Keratinocyte (primary cell): Measurements from ENCODE around the gene NCF2. TPM values are rescaled to one million over a fixed set of nuclear protein-coding genes. Genes with fewer than 3 reads are reported as not detected.

ENCODE experiments used
- DNase-seq: peaks from one replicate; pipeline ENCODE4 v3.0.0-alpha.2; 2011; ENCODE audit warnings: low read depth, missing footprints, low spot score
- FAIRE-seq: peaks from 2 replicates; lab custom pipeline; 2011; peaks lifted over from hg19 to GRCh38; lab: Jason Lieb, UNC
- H2AFZ ChIP-seq: 2 replicates; pipeline ENCODE4 v1.6.0; 2012; ENCODE audit warnings: low read length, control low read depth, inconsistent platforms; ENCODE audit not compliant: control insufficient read depth
- H3K27ac ChIP-seq: 2 replicates; pipeline ENCODE4 v1.5.1; 2011; ENCODE audit warnings: low read length; ENCODE audit not compliant: control insufficient read depth, insufficient read depth
- H3K27me3 ChIP-seq: 3 replicates; pipeline ENCODE4 v1.6.0; 2011; ENCODE audit warnings: low read length; ENCODE audit not compliant: control insufficient read depth, insufficient read depth; ENCODE audit errors: extremely low read depth
- H3K36me3 ChIP-seq, 2 experiments: 2 replicates in 1 of 2; 3 replicates in 1 of 2; pipeline ENCODE4 v1.5.1; 2011; ENCODE audit warnings: low read length in 2 of 2, mild to moderate bottlenecking in 1 of 2; ENCODE audit not compliant: control insufficient read depth in 2 of 2, insufficient read depth in 2 of 2; ENCODE audit errors: extremely low read depth in 1 of 2
- H3K4me1 ChIP-seq: 3 replicates; pipeline ENCODE4 v1.5.1; 2011; ENCODE audit warnings: low read length; ENCODE audit not compliant: control insufficient read depth, insufficient read depth; ENCODE audit errors: extremely low read depth
- H3K4me2 ChIP-seq: 3 replicates; pipeline ENCODE4 v1.6.0; 2011; ENCODE audit warnings: low read depth, low read length; ENCODE audit not compliant: control insufficient read depth, insufficient read depth; ENCODE audit errors: extremely low read depth
- H3K4me3 ChIP-seq, 3 experiments: fragments of 200-600 bp in 1 of 3; sonication (generic) in 1 of 3; 2 replicates in 2 of 3; 3 replicates in 1 of 3; pipeline ENCODE4 v1.5.1; 2011 to 2016; ENCODE audit warnings: low read length in 3 of 3, mild to moderate bottlenecking in 3 of 3, control low read depth in 2 of 3, inconsistent platforms in 1 of 3, low read depth in 1 of 3, mixed read lengths in 1 of 3, mixed run types in 1 of 3, moderate library complexity in 1 of 3; ENCODE audit not compliant: control insufficient read depth in 2 of 3, insufficient read depth in 2 of 3; ENCODE audit errors: extremely low read depth in 1 of 3
- H3K79me2 ChIP-seq: 2 replicates; pipeline ENCODE4 v1.6.0; 2012; ENCODE audit warnings: low read length; ENCODE audit not compliant: control insufficient read depth, insufficient read depth
- H3K9ac ChIP-seq: 3 replicates; pipeline ENCODE4 v1.6.0; 2011; ENCODE audit warnings: low read length; ENCODE audit not compliant: control insufficient read depth, insufficient read depth; ENCODE audit errors: extremely low read depth
- H3K9me1 ChIP-seq: 3 replicates; pipeline ENCODE4 v1.6.0; 2011; ENCODE audit warnings: low read length; ENCODE audit not compliant: control insufficient read depth, insufficient read depth; ENCODE audit errors: extremely low read depth
- H3K9me3 ChIP-seq: 2 replicates; pipeline ENCODE4 v1.5.1; 2012; ENCODE audit warnings: low read depth, low read length; ENCODE audit not compliant: control insufficient read depth
- H4K20me1 ChIP-seq: 3 replicates; pipeline ENCODE4 v1.6.0; 2011; ENCODE audit warnings: low read length; ENCODE audit not compliant: control insufficient read depth, insufficient read depth; ENCODE audit errors: extremely low read depth
- EZH2 ChIP-seq: IDR thresholded peaks from one replicate; pipeline ENCODE4 v1.6.1; 2012; ENCODE audit warnings: inconsistent platforms, mild to moderate bottlenecking, low read length, moderate library complexity
- dilution Hi-C: fragments of 300-500 bp; cut with MboI; formaldehyde crosslinking; loops from one replicate; pipeline ENCODE4 v1.7.0; 2020; ENCODE audit warnings: low sequenced_read_pairs; ENCODE audit not compliant: extremely low pct_ligation_motif_present
- polyA plus RNA-seq, 5 experiments: library from polyadenylated mRNA; depleted of rRNA in 3 of 5; stranded (reverse) in 3 of 5; stranded (forward) in 1 of 5; unstranded in 1 of 5; fragments of >200 nt; gene quantifications; 1 replicate in 1 of 5; 2 replicates in 3 of 5; 3 replicates in 1 of 5; pipeline versions ENCODE4 v1.2.1 to v1.2.3, GENCODE V29; 2011 to 2012; ENCODE audit warnings: missing spikeins in 2 of 5, low read depth in 1 of 5, low replicate concordance in 1 of 5
- TF ChIP-seq, protein P1 (sequence below), 3 experiments: IDR thresholded peaks in 1 of 3; conservative IDR thresholded peaks in 1 of 3; optimal IDR thresholded peaks in 1 of 3; 2 replicates in 2 of 3; 3 replicates in 1 of 3; pipeline versions ENCODE3 to v1.5.1; 2011; ENCODE audit warnings: low read length in 3 of 3, mild to moderate bottlenecking in 3 of 3, moderate library complexity in 2 of 3, control low read depth in 1 of 3, inconsistent platforms in 1 of 3; ENCODE audit not compliant: insufficient read depth in 2 of 3; ENCODE audit errors: extremely low read depth in 1 of 3

Gene NCF2
- polyA plus RNA-seq, 1 donor (not counting 4 experiments of a cell fraction or from before 2014, with no cell fraction given) = 9.2 TPM

DNA sequence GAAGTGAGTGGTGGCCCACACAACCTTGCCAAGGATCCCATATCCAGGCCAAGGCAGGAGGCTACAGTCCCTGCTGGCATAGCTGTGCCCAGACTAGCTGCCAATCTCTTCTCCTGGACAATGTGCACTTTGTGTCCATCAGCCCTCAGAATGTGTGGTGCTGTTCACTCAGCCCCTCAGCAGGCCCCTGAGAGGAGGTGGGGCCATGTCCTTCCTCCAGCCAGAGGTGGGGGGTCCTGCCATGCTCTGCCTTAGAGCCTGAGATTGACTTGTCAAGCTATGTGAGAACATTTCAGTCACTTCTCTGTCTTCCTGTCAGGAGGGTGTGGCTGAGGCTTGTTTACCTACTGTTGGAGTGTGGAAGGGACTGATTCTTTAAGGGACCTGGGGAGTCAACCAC is 1.4 kb downstream of the NCF2 start:
- H3K9ac ChIP-seq = no peak overlapping the region
- TF ChIP-seq, protein P1, sequence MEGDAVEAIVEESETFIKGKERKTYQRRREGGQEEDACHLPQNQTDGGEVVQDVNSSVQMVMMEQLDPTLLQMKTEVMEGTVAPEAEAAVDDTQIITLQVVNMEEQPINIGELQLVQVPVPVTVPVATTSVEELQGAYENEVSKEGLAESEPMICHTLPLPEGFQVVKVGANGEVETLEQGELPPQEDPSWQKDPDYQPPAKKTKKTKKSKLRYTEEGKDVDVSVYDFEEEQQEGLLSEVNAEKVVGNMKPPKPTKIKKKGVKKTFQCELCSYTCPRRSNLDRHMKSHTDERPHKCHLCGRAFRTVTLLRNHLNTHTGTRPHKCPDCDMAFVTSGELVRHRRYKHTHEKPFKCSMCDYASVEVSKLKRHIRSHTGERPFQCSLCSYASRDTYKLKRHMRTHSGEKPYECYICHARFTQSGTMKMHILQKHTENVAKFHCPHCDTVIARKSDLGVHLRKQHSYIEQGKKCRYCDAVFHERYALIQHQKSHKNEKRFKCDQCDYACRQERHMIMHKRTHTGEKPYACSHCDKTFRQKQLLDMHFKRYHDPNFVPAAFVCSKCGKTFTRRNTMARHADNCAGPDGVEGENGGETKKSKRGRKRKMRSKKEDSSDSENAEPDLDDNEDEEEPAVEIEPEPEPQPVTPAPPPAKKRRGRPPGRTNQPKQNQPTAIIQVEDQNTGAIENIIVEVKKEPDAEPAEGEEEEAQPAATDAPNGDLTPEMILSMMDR (optimal IDR thresholded peaks at IDR 0.05 in 1 of 3, IDR thresholded peaks at IDR 0.05 in 1 of 3, conservative IDR thresholded peaks at IDR 0.05 in 1 of 3; ENCODE audit: extremely low read depth in 1 of 3, insufficient read depth in 2 of 3, low read length in 3 of 3) = no peak
- no peak for TF ChIP-seq EZH2
- no peaks in the 10 kb centered on the region for H3K9me3 ChIP-seq
- DNase-seq (no peak), FAIRE-seq (no peak)
- peak overlapping the region; percentile 67 for H3K4me2 ChIP-seq
- H3K4me3 ChIP-seq = peak overlapping the region in 2 of 3 experiments; percentile 5 to 29
- peaks cover 14% of the 10 kb centered on the region for H3K4me1 ChIP-seq
- no peaks in the 10 kb centered on the region for H3K79me2 ChIP-seq
- dilution Hi-C loops = no loop called here
- H3K36me3 ChIP-seq = no peaks in the 10 kb centered on the region
- H2AFZ ChIP-seq = peak overlapping the region; percentile 45
- H3K9me1 ChIP-seq = no peaks in the 10 kb centered on the region
- no peak overlapping the region for H3K27ac ChIP-seq
- H3K27me3 ChIP-seq = no peaks in the 10 kb centered on the region
- no peaks in the 10 kb centered on the region for H4K20me1 ChIP-seq

DNA sequence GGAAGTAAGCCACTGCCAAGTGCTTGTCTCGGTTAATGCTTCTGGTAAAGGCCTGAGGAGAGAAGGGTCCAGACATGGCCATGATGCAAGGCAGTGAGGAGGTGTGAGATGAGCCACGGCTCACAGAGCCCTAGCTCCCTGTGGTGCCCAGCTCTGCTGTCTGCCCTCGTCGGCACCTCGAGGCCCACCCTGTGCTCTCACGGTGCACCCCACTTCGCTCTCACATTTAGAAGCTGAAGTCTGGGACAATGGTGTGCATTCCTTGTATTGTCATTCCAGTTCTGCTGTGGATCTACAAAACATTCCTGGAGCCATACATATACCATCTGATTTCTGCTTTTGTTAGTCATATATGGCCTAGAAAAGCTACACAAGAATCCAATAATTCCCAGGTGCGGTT is 3.3 kb downstream of the NCF2 start:
- FAIRE-seq = no peak

More for the DNA sequence above, 3.3 kb downstream of the NCF2 start:
- H4K20me1 ChIP-seq = no peaks in the 10 kb centered on the region
- no peak overlapping the region for H3K4me3 ChIP-seq
- no peak overlapping the region for H3K9ac ChIP-seq
- dilution Hi-C loops = no loop called here
- H3K9me1 ChIP-seq = no peaks in the 10 kb centered on the region
- no peak for DNase-seq
- no peaks in the 10 kb centered on the region for H3K79me2 ChIP-seq
- no peaks in the 10 kb centered on the region for H3K36me3 ChIP-seq
- no peaks in the 10 kb centered on the region for H3K27me3 ChIP-seq
- H3K4me2 ChIP-seq = no peak overlapping the region
- H2AFZ ChIP-seq = no peak overlapping the region
- no peak overlapping the region for H3K27ac ChIP-seq
- TF ChIP-seq, protein P1 (optimal IDR thresholded peaks at IDR 0.05 in 1 of 3, IDR thresholded peaks at IDR 0.05 in 1 of 3, conservative IDR thresholded peaks at IDR 0.05 in 1 of 3; ENCODE audit: extremely low read depth in 1 of 3, insufficient read depth in 2 of 3, low read length in 3 of 3) = no peak
- TF ChIP-seq EZH2 = no peak
- H3K9me3 ChIP-seq = no peaks in the 10 kb centered on the region
- peaks cover 14% of the 10 kb centered on the region for H3K4me1 ChIP-seq
